Transverse colon (tissue), 4 donors: ENCODE data around the gene SLC38A3. TPM values are rescaled to one million over a fixed set of nuclear protein-coding genes. Genes with fewer than 3 reads are reported as not detected.
"Not testable (repeated sequence)": the region's sequence is repeated elsewhere in the genome, so short reads cannot be mapped to it uniquely, and the experiment has no call there.

Experiments
- DNase-seq: peaks from one replicate; pipeline ENCODE4 v3.0.0-alpha.2; 2019
- H3K27ac ChIP-seq, 4 donors: fragments of 200-600 bp; sonication (generic); 2 replicates each; pipeline ENCODE4 v1.5.1; 2016 to 2018; ENCODE audit warnings: inconsistent platforms in 4 of 4
- H3K27me3 ChIP-seq: fragments of 200-600 bp; sonication (generic); 2 replicates; pipeline ENCODE4 v1.5.1; 2017; ENCODE audit warnings: inconsistent platforms
- H3K36me3 ChIP-seq, 4 donors: fragments of 200-600 bp; sonication (generic); 2 replicates each; pipeline ENCODE4 v1.5.1; 2017 to 2019; ENCODE audit warnings: inconsistent platforms in 4 of 4
- H3K4me1 ChIP-seq, 4 donors: fragments of 200-600 bp; sonication (generic); 2 replicates each; pipeline ENCODE4 v1.5.1; 2017 to 2020; ENCODE audit warnings: inconsistent platforms in 4 of 4
- H3K4me3 ChIP-seq, 4 donors: fragments of 200-600 bp; sonication (generic); 1 replicate in 1 of 4; 2 replicates in 3 of 4; pipeline versions ENCODE4 v1.5.1 to v1.6.1; 2017 to 2019; ENCODE audit warnings: inconsistent platforms in 4 of 4
- H3K9me3 ChIP-seq, 2 donors: fragments of 200-600 bp; sonication (generic); 2 replicates each; pipeline ENCODE4 v1.5.1; 2017 to 2019; ENCODE audit warnings: inconsistent platforms in 2 of 2
- CTCF ChIP-seq, 5 experiments: fragments of 200-600 bp in 3 of 5; fragments of 450-650 bp in 2 of 5; sonication (generic) in 3 of 5; IDR thresholded peaks; 1 replicate in 2 of 5; 2 replicates in 3 of 5; pipeline ENCODE4 v1.5.1; 2016 to 2017; ENCODE audit warnings: antibody characterized with exemption in 5 of 5, inconsistent platforms in 3 of 5, mild to moderate bottlenecking in 2 of 5, moderate library complexity in 1 of 5
- EP300 ChIP-seq: sonication (generic); formaldehyde crosslinking; IDR thresholded peaks from one replicate; pipeline ENCODE4 v1.6.1; 2017; ENCODE audit warnings: antibody characterized with exemption, low read depth
- POLR2A ChIP-seq: fragments of 450-650 bp; IDR thresholded peaks from one replicate; pipeline ENCODE4 v1.6.1; 2016; ENCODE audit warnings: antibody characterized with exemption, mild to moderate bottlenecking, moderate library complexity
- POLR2AphosphoS5 ChIP-seq, 3 donors: sonication (generic); formaldehyde crosslinking; IDR thresholded peaks; one replicate each; pipeline ENCODE4 v1.6.1; 2016; ENCODE audit warnings: antibody characterized with exemption in 3 of 3
- WGBS, 2 donors: methylation state at CpG; one replicate each; pipeline ENCODE4 v1.1.5; 2018; ENCODE audit warnings: low coverage in 1 of 2; 5-methylcytosine and 5-hydroxymethylcytosine counted together
- in situ Hi-C, 4 donors: fragments of 200-750 bp; cut with MboI; loops; one replicate each; pipeline versions ENCODE4 v1.15.0 to v1.15.1; 2017; ENCODE audit warnings: low sequenced_read_pairs in 3 of 4, low pct_ligation_motif_present in 1 of 4, low pct_unique_long_range_greater_than_20kb in 1 of 4
- intact Hi-C: fragments of 100-400 bp; cut with DNase I; formaldehyde crosslinking; loops from one replicate; pipeline ENCODE4 v1.15.1; 2023; ENCODE audit warnings: low total_unique reads
- total RNA-seq, 4 donors: library from RNA; depleted of rRNA; stranded (reverse); fragments of >200 nt; gene quantifications; one replicate each; pipeline ENCODE4 v1.1.0, GENCODE V29; 2016

SLC38A3 gene
- total RNA-seq, 4 donors from 2014 or later, result not detected

GRCh38 chr3:50208677-50209344 lies 3.7 kb downstream of the SLC38A3 start:
- no peak for DNase-seq
- Histone ChIP-seq H3K4me1 (peaks cover 10 to 14% (median 12%) of the 10 kb centered on the region in 4 donors), H3K9me3 (no peaks in the 10 kb centered on the region), H3K36me3 (no peaks in the 10 kb centered on the region), H3K27ac (no peak overlapping the region), H3K27me3 (peaks cover 34% of the 10 kb centered on the region), H3K4me3 (no peak overlapping the region)
- TF ChIP-seq CTCF (IDR thresholded peaks at IDR 0.05) (no peak), POLR2A (no peak), POLR2AphosphoS5 (IDR thresholded peaks at IDR 0.05) (no peak), EP300 (no peak)
- in situ Hi-C loops, result no loop called here
- intact Hi-C loops, result no loop called here
- 79 to 90% methylated on average over 2 to 14 of the region's 14 CpGs for WGBS, 2 donors

GRCh38 chr3:50210176-50210509 lies 5.1 kb downstream of the SLC38A3 start:
- Histone ChIP-seq H3K4me3 (no peak overlapping the region), H3K36me3 (no peaks in the 10 kb centered on the region), H3K4me1 (peaks cover 7 to 8% (median 8%) of the 10 kb centered on the region in 4 donors), H3K27me3 (peaks cover 21% of the 10 kb centered on the region), H3K27ac (no peak overlapping the region), H3K9me3 (no peaks in the 10 kb centered on the region)
- TF ChIP-seq EP300 (no peak), POLR2A (no peak), CTCF (IDR thresholded peaks at IDR 0.05) (no peak), POLR2AphosphoS5 (IDR thresholded peaks at IDR 0.05) (no peak)
- in situ Hi-C loops (no loop called here), intact Hi-C loops (no loop called here)
- no peak for DNase-seq
- 64% methylated on average over 5 of the region's 5 CpGs; no CpG with 5 or more reads in 1 of the 2 donors for WGBS, 2 donors

- DNase-seq, result no peak
- Histone ChIP-seq H3K27me3 (peaks cover 15% of the 10 kb centered on the region), H3K9me3 (no peaks in the 10 kb centered on the region), H3K4me1 (peaks cover under 1 to 3% (median 2%) of the 10 kb centered on the region in 4 donors), H3K27ac (no peak overlapping the region), H3K4me3 (no peak overlapping the region), H3K36me3 (no peaks in the 10 kb centered on the region)
- WGBS, 2 donors, result 44% methylated on average over 12 of the region's 13 CpGs; no CpG with 5 or more reads in 1 of the 2 donors
- in situ Hi-C loops (no loop called here), intact Hi-C loops (no loop called here)
- TF ChIP-seq POLR2A, result no peak
- no peak for TF ChIP-seq CTCF (IDR thresholded peaks at IDR 0.05)
- TF ChIP-seq EP300, result no peak
- no peak for TF ChIP-seq POLR2AphosphoS5 (IDR thresholded peaks at IDR 0.05)
Observed at GRCh38 chr3:50210510-50211367, 5.7 kb downstream of the SLC38A3 start.

GRCh38 chr3:50211368-50211717 lies 6.3 kb downstream of the SLC38A3 start:
- intact Hi-C loops, in situ Hi-C loops, H3K36me3 ChIP-seq, H3K4me1 ChIP-seq, H3K27ac ChIP-seq, H3K4me3 ChIP-seq, H3K9me3 ChIP-seq, H3K27me3 ChIP-seq, DNase-seq: not testable (repeated sequence)
- 74% methylated on average over 5 of the region's 5 CpGs; no CpG with 5 or more reads in 1 of the 2 donors for WGBS, 2 donors
